ENCODE data around the gene RAD23A.

The RAD23A gene

DNA sequence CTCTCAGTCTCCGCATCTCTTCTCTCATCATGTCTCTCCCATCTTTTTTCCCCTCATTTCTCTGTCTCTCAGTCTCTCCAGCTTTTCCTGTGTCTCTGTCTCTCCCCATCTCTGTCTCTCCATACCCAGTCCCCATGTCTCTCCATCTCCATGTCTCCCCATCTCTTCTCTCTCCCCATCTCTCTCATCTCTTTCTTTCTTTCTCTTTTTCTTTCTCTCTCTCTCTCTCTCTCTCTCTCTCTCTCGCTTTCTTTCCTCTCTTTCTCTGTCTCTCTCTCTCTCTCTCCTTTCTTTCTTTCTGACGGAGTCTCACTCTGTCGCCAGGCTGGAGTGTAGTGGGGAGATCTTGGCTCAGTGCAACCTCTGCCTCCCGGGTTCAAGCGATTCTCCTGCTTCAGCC, 37.0 kb downstream of the RAD23A start:
- H3K36me3 ChIP-seq (ENCODE audit: insufficient read depth, low read length), result no peaks in the 10 kb centered on the region
- H3K4me2 ChIP-seq (ENCODE audit: low read length), result no peak overlapping the region
- H3K27me3 ChIP-seq (ENCODE audit: control insufficient read depth, insufficient read depth, low read length), result no peaks in the 10 kb centered on the region
- no peaks in the 10 kb centered on the region for H3K9me3 ChIP-seq (replicated peaks; ENCODE audit: low read length)
- no peak overlapping the region for H3K4me3 ChIP-seq (ENCODE audit: low read length)
- H3K9ac ChIP-seq (ENCODE audit: low read depth, low read length), result no peak overlapping the region
- H3K4me1 ChIP-seq (ENCODE audit: control insufficient read depth, insufficient read depth, low read length), result peaks cover 23% of the 10 kb centered on the region

- H3K4me3 ChIP-seq (ENCODE audit: low read length), result peak overlapping the region; percentile 67
These were observed 37.4 kb downstream of the RAD23A start for GRCh38 chr19:12983091-12983490.

DNA sequence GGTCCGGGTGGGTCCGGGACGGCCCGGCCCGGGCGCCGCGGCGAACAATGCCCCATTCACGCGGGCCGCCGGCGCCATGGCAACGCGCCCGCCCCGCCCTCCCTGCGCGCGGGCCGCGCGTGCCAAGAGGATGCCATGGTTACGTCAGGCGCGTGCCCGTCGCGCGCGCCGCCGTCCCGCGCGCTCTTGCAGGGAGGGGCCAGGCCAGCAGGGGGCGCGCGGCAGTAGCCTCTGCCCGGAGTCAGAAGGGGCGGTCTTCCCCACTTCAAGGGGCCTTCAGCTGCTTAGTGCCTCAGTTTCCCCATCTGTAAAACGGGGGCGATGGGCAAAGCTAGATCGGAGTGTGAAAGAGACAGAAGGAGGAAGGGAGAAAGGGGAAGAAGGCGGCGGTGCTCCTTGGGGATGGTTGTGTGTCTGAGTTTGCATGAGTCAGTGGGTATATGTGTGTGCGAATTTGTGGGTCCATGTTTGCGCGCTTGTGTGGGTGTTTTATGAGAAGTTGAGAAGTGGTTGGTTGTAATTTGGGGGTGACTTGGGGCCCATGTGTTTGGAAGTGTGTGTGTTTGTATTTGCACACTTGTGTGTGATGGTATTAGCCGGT, 38.0 kb downstream of the RAD23A start:
- Histone ChIP-seq H3K9me3 (replicated peaks; ENCODE audit: low read length) (no peaks in the 10 kb centered on the region), H3K4me3 (ENCODE audit: low read length) (peak overlapping the region; percentile 67), H3K9ac (ENCODE audit: low read depth, low read length) (peak overlapping the region; percentile 71), H3K36me3 (ENCODE audit: insufficient read depth, low read length) (no peaks in the 10 kb centered on the region), H3K27me3 (ENCODE audit: control insufficient read depth, insufficient read depth, low read length) (no peaks in the 10 kb centered on the region), H3K4me1 (ENCODE audit: control insufficient read depth, insufficient read depth, low read length) (peaks cover 23% of the 10 kb centered on the region), H3K4me2 (ENCODE audit: low read length) (peak overlapping the region; percentile 74)

More at GRCh38 chr19:12983091-12983490, 37.4 kb downstream of the RAD23A start:
- Histone ChIP-seq H3K9me3 (replicated peaks; ENCODE audit: low read length) (no peaks in the 10 kb centered on the region), H3K36me3 (ENCODE audit: insufficient read depth, low read length) (no peaks in the 10 kb centered on the region), H3K9ac (ENCODE audit: low read depth, low read length) (peak overlapping the region; percentile 71), H3K4me1 (ENCODE audit: control insufficient read depth, insufficient read depth, low read length) (peaks cover 23% of the 10 kb centered on the region), H3K4me2 (ENCODE audit: low read length) (peak overlapping the region; percentile 74), H3K27me3 (ENCODE audit: control insufficient read depth, insufficient read depth, low read length) (no peaks in the 10 kb centered on the region)

DNA sequence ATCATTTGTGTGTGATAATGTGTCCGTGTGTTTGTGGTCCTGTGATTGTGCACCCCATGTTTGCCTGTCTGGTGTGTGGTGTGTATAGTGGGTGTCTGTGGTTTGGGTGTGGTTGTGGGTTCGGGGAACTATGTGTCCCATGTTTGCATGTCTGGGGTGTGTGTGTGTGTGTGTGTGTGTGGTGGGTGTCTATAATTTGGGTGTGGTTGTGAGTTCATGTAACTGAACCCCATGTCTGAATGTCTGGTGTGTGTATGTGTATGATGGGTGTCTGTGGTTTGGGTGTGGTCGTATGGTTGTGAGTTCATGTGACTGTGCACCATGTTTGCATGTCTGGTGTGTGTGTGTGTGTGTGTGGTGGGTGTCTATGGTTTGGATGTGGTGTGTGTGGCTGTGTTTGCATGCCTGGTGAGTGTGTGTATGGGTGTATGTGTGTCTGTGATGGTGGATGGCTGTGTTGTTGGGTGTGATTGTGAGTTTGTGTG, 38.5 kb downstream of the RAD23A start:
- Histone ChIP-seq H3K4me1 (ENCODE audit: control insufficient read depth, insufficient read depth, low read length) (peaks cover 23% of the 10 kb centered on the region), H3K36me3 (ENCODE audit: insufficient read depth, low read length) (no peaks in the 10 kb centered on the region), H3K4me2 (ENCODE audit: low read length) (no peak overlapping the region), H3K9me3 (replicated peaks; ENCODE audit: low read length) (no peaks in the 10 kb centered on the region), H3K9ac (ENCODE audit: low read depth, low read length) (no peak overlapping the region), H3K27me3 (ENCODE audit: control insufficient read depth, insufficient read depth, low read length) (no peaks in the 10 kb centered on the region), H3K4me3 (ENCODE audit: low read length) (no peak overlapping the region)

DNA sequence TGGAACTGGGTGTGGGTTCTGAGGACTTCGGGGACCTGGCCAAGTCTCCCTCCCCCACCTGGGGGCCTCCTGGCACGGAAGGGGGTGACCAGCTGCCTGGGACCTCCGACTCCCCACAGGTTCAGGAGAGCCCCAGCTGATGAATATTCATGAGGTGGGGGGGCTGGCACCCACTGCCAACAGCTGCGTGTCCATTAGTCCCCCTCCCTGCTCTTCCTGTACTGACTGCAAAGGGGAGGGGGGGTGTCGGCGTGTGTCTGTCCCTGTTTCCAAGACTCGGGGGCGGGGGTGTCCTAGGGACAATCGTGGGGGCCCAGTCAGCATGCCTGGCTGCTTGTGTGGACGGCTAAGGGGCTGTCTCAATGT, 39.0 kb downstream of the RAD23A start:
- Histone ChIP-seq H3K4me3 (ENCODE audit: low read length) (peak overlapping the region; percentile 35), H3K9me3 (replicated peaks; ENCODE audit: low read length) (no peaks in the 10 kb centered on the region), H3K4me2 (ENCODE audit: low read length) (peak overlapping the region; percentile 37), H3K4me1 (ENCODE audit: control insufficient read depth, insufficient read depth, low read length) (peaks cover 23% of the 10 kb centered on the region), H3K9ac (ENCODE audit: low read depth, low read length) (no peak overlapping the region), H3K36me3 (ENCODE audit: insufficient read depth, low read length) (no peaks in the 10 kb centered on the region), H3K27me3 (ENCODE audit: control insufficient read depth, insufficient read depth, low read length) (no peaks in the 10 kb centered on the region)

- Histone ChIP-seq H3K4me1 (ENCODE audit: control insufficient read depth, insufficient read depth, low read length) (peaks cover 23% of the 10 kb centered on the region), H3K36me3 (ENCODE audit: insufficient read depth, low read length) (no peaks in the 10 kb centered on the region), H3K27me3 (ENCODE audit: control insufficient read depth, insufficient read depth, low read length) (no peaks in the 10 kb centered on the region), H3K4me3 (ENCODE audit: low read length) (peak overlapping the region; percentile 35), H3K4me2 (ENCODE audit: low read length) (peak overlapping the region; percentile 37), H3K9ac (ENCODE audit: low read depth, low read length) (no peak overlapping the region), H3K9me3 (replicated peaks; ENCODE audit: low read length) (no peaks in the 10 kb centered on the region)
These were observed 39.6 kb downstream of the RAD23A start for GRCh38 chr19:12985049-12985776.

- Histone ChIP-seq H3K9ac (ENCODE audit: low read depth, low read length) (no peak overlapping the region), H3K36me3 (ENCODE audit: insufficient read depth, low read length) (no peaks in the 10 kb centered on the region), H3K4me3 (ENCODE audit: low read length) (no peak overlapping the region), H3K27me3 (ENCODE audit: control insufficient read depth, insufficient read depth, low read length) (no peaks in the 10 kb centered on the region), H3K4me2 (ENCODE audit: low read length) (no peak overlapping the region), H3K4me1 (ENCODE audit: control insufficient read depth, insufficient read depth, low read length) (peaks cover 23% of the 10 kb centered on the region), H3K9me3 (replicated peaks; ENCODE audit: low read length) (no peaks in the 10 kb centered on the region)
These were observed 41.1 kb downstream of the RAD23A start for GRCh38 chr19:12986726-12987125.

- no peaks in the 10 kb centered on the region for H3K27me3 ChIP-seq (ENCODE audit: control insufficient read depth, insufficient read depth, low read length)
- no peaks in the 10 kb centered on the region for H3K9me3 ChIP-seq (replicated peaks; ENCODE audit: low read length)
- H3K36me3 ChIP-seq (ENCODE audit: insufficient read depth, low read length), result no peaks in the 10 kb centered on the region
These were observed 41.5 kb downstream of the RAD23A start for GRCh38 chr19:12987190-12987589.

GRCh38 chr19:12987781-12988180, 42.1 kb downstream of the RAD23A start:
- H3K4me1 ChIP-seq (ENCODE audit: control insufficient read depth, insufficient read depth, low read length), result peaks cover 23% of the 10 kb centered on the region
- no peaks in the 10 kb centered on the region for H3K36me3 ChIP-seq (ENCODE audit: insufficient read depth, low read length)
- H3K9me3 ChIP-seq (replicated peaks; ENCODE audit: low read length), result no peaks in the 10 kb centered on the region
- no peak overlapping the region for H3K4me3 ChIP-seq (ENCODE audit: low read length)
- H3K4me2 ChIP-seq (ENCODE audit: low read length), result no peak overlapping the region
- H3K9ac ChIP-seq (ENCODE audit: low read depth, low read length), result no peak overlapping the region
- no peaks in the 10 kb centered on the region for H3K27me3 ChIP-seq (ENCODE audit: control insufficient read depth, insufficient read depth, low read length)

More at GRCh38 chr19:12987190-12987589, 41.5 kb downstream of the RAD23A start:
- Histone ChIP-seq H3K9ac (ENCODE audit: low read depth, low read length) (no peak overlapping the region), H3K4me1 (ENCODE audit: control insufficient read depth, insufficient read depth, low read length) (peaks cover 23% of the 10 kb centered on the region), H3K4me2 (ENCODE audit: low read length) (no peak overlapping the region), H3K4me3 (ENCODE audit: low read length) (no peak overlapping the region)

GRCh38 chr19:12990431-12990830, 44.8 kb downstream of the RAD23A start:
- Histone ChIP-seq H3K9me3 (replicated peaks; ENCODE audit: low read length) (no peaks in the 10 kb centered on the region), H3K4me2 (ENCODE audit: low read length) (no peak overlapping the region), H3K4me3 (ENCODE audit: low read length) (no peak overlapping the region), H3K4me1 (ENCODE audit: control insufficient read depth, insufficient read depth, low read length) (peaks cover 7% of the 10 kb centered on the region), H3K27me3 (ENCODE audit: control insufficient read depth, insufficient read depth, low read length) (no peaks in the 10 kb centered on the region), H3K9ac (ENCODE audit: low read depth, low read length) (no peak overlapping the region), H3K36me3 (ENCODE audit: insufficient read depth, low read length) (no peaks in the 10 kb centered on the region)

- Histone ChIP-seq H3K27me3 (ENCODE audit: control insufficient read depth, insufficient read depth, low read length) (no peaks in the 10 kb centered on the region), H3K4me1 (ENCODE audit: control insufficient read depth, insufficient read depth, low read length) (peaks cover 5% of the 10 kb centered on the region), H3K4me3 (ENCODE audit: low read length) (no peak overlapping the region), H3K9ac (ENCODE audit: low read depth, low read length) (no peak overlapping the region), H3K9me3 (replicated peaks; ENCODE audit: low read length) (no peaks in the 10 kb centered on the region), H3K4me2 (ENCODE audit: low read length) (no peak overlapping the region), H3K36me3 (ENCODE audit: insufficient read depth, low read length) (no peaks in the 10 kb centered on the region)
These were observed 45.2 kb downstream of the RAD23A start for GRCh38 chr19:12990853-12991252.

GRCh38 chr19:12991296-12991695, 45.6 kb downstream of the RAD23A start:
- Histone ChIP-seq H3K36me3 (ENCODE audit: insufficient read depth, low read length) (no peaks in the 10 kb centered on the region), H3K4me1 (ENCODE audit: control insufficient read depth, insufficient read depth, low read length) (peaks cover 5% of the 10 kb centered on the region), H3K4me2 (ENCODE audit: low read length) (no peak overlapping the region), H3K27me3 (ENCODE audit: control insufficient read depth, insufficient read depth, low read length) (no peaks in the 10 kb centered on the region), H3K9me3 (replicated peaks; ENCODE audit: low read length) (no peaks in the 10 kb centered on the region), H3K4me3 (ENCODE audit: low read length) (no peak overlapping the region), H3K9ac (ENCODE audit: low read depth, low read length) (no peak overlapping the region)
